DND-41 (cell line): ENCODE measurements around the gene C17orf75.

Source experiments
- ATAC-seq: fragments of 200-7000 bp; cut with Tn5 transposase; 3 replicates; pipeline ENCODE4 v1.9.1; 2021; ENCODE audit warnings: low read depth; ENCODE audit not compliant: insufficient read depth
- DNase-seq: peaks from one replicate; pipeline ENCODE4 v3.0.0-alpha.2; 2020
- H2AFZ ChIP-seq: 2 replicates; pipeline ENCODE4 v1.6.0; 2012; ENCODE audit warnings: low read depth, low read length
- H3K27ac ChIP-seq: 2 replicates; pipeline ENCODE4 v1.5.1; 2012; ENCODE audit warnings: low read length, inconsistent platforms
- H3K27me3 ChIP-seq: fragments of 200-600 bp; sonication (generic); 2 replicates; pipeline ENCODE4 v1.6.0; 2012; ENCODE audit warnings: low read length, mild to moderate bottlenecking, inconsistent platforms; ENCODE audit not compliant: insufficient read depth, poor library complexity
- H3K36me3 ChIP-seq: 2 replicates; pipeline ENCODE4 v1.5.1; 2012; ENCODE audit warnings: low read length, inconsistent platforms; ENCODE audit not compliant: insufficient read depth
- H3K4me1 ChIP-seq: 2 replicates; pipeline ENCODE4 v1.5.1; 2012; ENCODE audit warnings: mild to moderate bottlenecking, low read length; ENCODE audit not compliant: insufficient read depth
- H3K4me2 ChIP-seq: 2 replicates; pipeline ENCODE4 v1.6.0; 2012; ENCODE audit warnings: mild to moderate bottlenecking, moderate library complexity, low read length, inconsistent platforms; ENCODE audit not compliant: insufficient read depth
- H3K4me3 ChIP-seq, 2 experiments: fragments of 200-600 bp in 1 of 2; shearing (Covaris generic) in 1 of 2; 2 replicates each; pipeline ENCODE4 v1.5.1; 2012 to 2016; ENCODE audit warnings: inconsistent platforms in 2 of 2, low read length in 2 of 2, mild to moderate bottlenecking in 2 of 2, low read depth in 1 of 2, moderate library complexity in 1 of 2
- H3K79me2 ChIP-seq: 2 replicates; pipeline ENCODE4 v1.6.0; 2012; ENCODE audit warnings: low read length, inconsistent platforms; ENCODE audit not compliant: insufficient read depth
- H3K9ac ChIP-seq: 2 replicates; pipeline ENCODE4 v1.6.0; 2012; ENCODE audit warnings: low read depth, mild to moderate bottlenecking, inconsistent platforms, low read length, moderate library complexity
- H3K9me3 ChIP-seq: 2 replicates; pipeline ENCODE4 v1.5.1; 2012; ENCODE audit warnings: low read length, moderate library complexity, mild to moderate bottlenecking, inconsistent platforms; ENCODE audit not compliant: insufficient read depth, severe bottlenecking
- H4K20me1 ChIP-seq: 2 replicates; pipeline ENCODE4 v1.6.0; 2012; ENCODE audit warnings: low read length; ENCODE audit not compliant: insufficient read depth
- CTCF ChIP-seq: IDR thresholded peaks from 2 replicates; pipeline ENCODE4 v1.5.1; 2012; ENCODE audit warnings: borderline replicate concordance, low read length, moderate library complexity, mild to moderate bottlenecking; ENCODE audit not compliant: poor library complexity, severe bottlenecking; ENCODE audit errors: extremely low read depth
- EZH2 ChIP-seq: IDR thresholded peaks from 3 replicates; pipeline ENCODE4 v1.6.1; 2012; ENCODE audit warnings: borderline replicate concordance, low read depth, mild to moderate bottlenecking, moderate library complexity, low read length, inconsistent platforms; ENCODE audit not compliant: severe bottlenecking

C17orf75 gene

GRCh38 chr17:32335046-32335445 lies 6.9 kb downstream of the C17orf75 start:
- ATAC-seq (no peak), DNase-seq (no peak)
- Histone ChIP-seq H2AFZ (no peak overlapping the region), H3K4me2 (no peak overlapping the region), H3K27ac (no peak overlapping the region), H3K9me3 (no peaks in the 10 kb centered on the region), H3K79me2 (peaks cover 2% of the 10 kb centered on the region; the same call in 1 of the 2 replicates), H3K27me3 (no peaks in the 10 kb centered on the region), H4K20me1 (no peaks in the 10 kb centered on the region), H3K4me3 (no peak overlapping the region), H3K4me1 (peaks cover 26% of the 10 kb centered on the region), H3K36me3 (peaks cover 49% of the 10 kb centered on the region), H3K9ac (no peak overlapping the region)
- TF ChIP-seq CTCF: no peak
- TF ChIP-seq EZH2: no peak

GRCh38 chr17:32333187-32333586 lies 8.8 kb downstream of the C17orf75 start:
- no peak for DNase-seq

GRCh38 chr17:32331243-32332040 lies 10.5 kb downstream of the C17orf75 start:
- no peaks in the 10 kb centered on the region for H3K27me3 ChIP-seq
- H3K4me1 ChIP-seq: peaks cover 24% of the 10 kb centered on the region
- H3K4me2 ChIP-seq: no peak overlapping the region
- no peak overlapping the region for H3K9ac ChIP-seq
- H3K36me3 ChIP-seq: peaks cover 23% of the 10 kb centered on the region
- no peak overlapping the region for H3K4me3 ChIP-seq
- no peak for TF ChIP-seq EZH2
- TF ChIP-seq CTCF: no peak
- H3K9me3 ChIP-seq: no peaks in the 10 kb centered on the region
- no peaks in the 10 kb centered on the region for H4K20me1 ChIP-seq
- no peak overlapping the region for H2AFZ ChIP-seq
- ATAC-seq (peak; percentile 90), DNase-seq (no peak)
- no peaks in the 10 kb centered on the region for H3K79me2 ChIP-seq
- H3K27ac ChIP-seq: no peak overlapping the region

More at GRCh38 chr17:32333187-32333586, 8.8 kb downstream of the C17orf75 start:
- no peak for TF ChIP-seq CTCF
- TF ChIP-seq EZH2: no peak
- H4K20me1 ChIP-seq: no peaks in the 10 kb centered on the region
- H3K9me3 ChIP-seq: no peaks in the 10 kb centered on the region
- H3K4me2 ChIP-seq: no peak overlapping the region
- H3K4me1 ChIP-seq: peaks cover 24% of the 10 kb centered on the region
- no peaks in the 10 kb centered on the region for H3K79me2 ChIP-seq
- H3K36me3 ChIP-seq: peaks cover 38% of the 10 kb centered on the region
- no peaks in the 10 kb centered on the region for H3K27me3 ChIP-seq
- H3K9ac ChIP-seq: no peak overlapping the region
- H3K4me3 ChIP-seq: no peak overlapping the region
- H2AFZ ChIP-seq: no peak overlapping the region
- no peak for ATAC-seq
- H3K27ac ChIP-seq: no peak overlapping the region
